Activated naive CD4-positive, alpha-beta T cell treated with anti-CD3 and anti-CD28 coated beads, Interleukin-2, amount 50 U/mL, for 24 hours (primary cell): ENCODE data around the gene MDM2.
"Not testable (repeated sequence)": the region's sequence is repeated elsewhere in the genome, so short reads cannot be mapped to it uniquely, and the experiment has no call there.

Source experiments
- H3K27ac Mint-ChIP-seq: one replicate; pipeline ENCODE4 v1.8.0; 2021; ENCODE audit warnings: mild to moderate bottlenecking, mixed read lengths
- H3K27me3 Mint-ChIP-seq: one replicate; pipeline ENCODE4 v1.8.0; 2021; ENCODE audit warnings: mixed read lengths
- H3K36me3 Mint-ChIP-seq: one replicate; pipeline ENCODE4 v1.8.0; 2021; ENCODE audit warnings: mixed read lengths
- H3K4me1 Mint-ChIP-seq: one replicate; pipeline ENCODE4 v1.8.0; 2021; ENCODE audit warnings: mixed read lengths
- H3K4me3 Mint-ChIP-seq: one replicate; pipeline ENCODE4 v1.8.0; 2021; ENCODE audit warnings: mild to moderate bottlenecking, mixed read lengths
- H3K9me3 Mint-ChIP-seq: one replicate; pipeline ENCODE4 v1.8.0; 2021; ENCODE audit warnings: mixed read lengths

The MDM2 gene

GRCh38 chr12:68863886-68864454, 56.0 kb downstream of the MDM2 start:
- not testable (repeated sequence) for H3K4me1 Mint-ChIP-seq, H3K36me3 Mint-ChIP-seq, H3K9me3 Mint-ChIP-seq, H3K27me3 Mint-ChIP-seq
- Mint-ChIP-seq H3K4me3 (peak overlapping the region; percentile 11), H3K27ac (peak overlapping the region; percentile 19)

DNA sequence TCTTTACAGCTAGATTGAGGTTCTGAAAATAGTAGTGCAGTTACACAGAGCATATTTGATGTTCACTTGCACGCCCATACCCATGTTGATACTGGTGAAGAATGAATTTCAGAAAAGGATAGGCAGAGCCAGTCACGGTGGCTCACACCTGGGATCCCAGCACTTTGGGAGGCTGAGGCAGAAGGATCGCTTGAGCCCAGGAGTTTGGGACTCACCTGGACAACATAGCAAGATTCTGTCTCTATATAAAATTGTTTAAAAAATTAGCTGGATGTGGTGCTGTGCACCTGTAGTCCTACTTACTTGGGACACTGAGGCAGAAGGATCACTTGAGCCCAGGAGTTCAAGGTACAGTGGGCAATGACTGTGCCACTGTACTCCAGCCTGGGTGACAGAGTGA, 56.6 kb downstream of the MDM2 start:
- Mint-ChIP-seq H3K4me3 (no peak overlapping the region), H3K27ac (no peak overlapping the region), H3K36me3 (peaks cover 9% of the 10 kb centered on the region), H3K4me1 (peaks cover 7% of the 10 kb centered on the region), H3K9me3 (no peaks in the 10 kb centered on the region), H3K27me3 (no peaks in the 10 kb centered on the region)

- peak overlapping the region; percentile 2 for H3K27ac Mint-ChIP-seq
- H3K9me3 Mint-ChIP-seq, result no peaks in the 10 kb centered on the region
- no peaks in the 10 kb centered on the region for H3K27me3 Mint-ChIP-seq
- H3K4me1 Mint-ChIP-seq, result peaks cover 7% of the 10 kb centered on the region
- H3K36me3 Mint-ChIP-seq, result peaks cover 7% of the 10 kb centered on the region
- no peak overlapping the region for H3K4me3 Mint-ChIP-seq
These were observed 57.6 kb downstream of the MDM2 start for GRCh38 chr12:68865399-68866164.

- Mint-ChIP-seq H3K4me3 (no peak overlapping the region), H3K27ac (peak overlapping the region; percentile 46), H3K36me3 (peaks cover 10% of the 10 kb centered on the region), H3K9me3 (no peaks in the 10 kb centered on the region), H3K4me1 (peaks cover 7% of the 10 kb centered on the region), H3K27me3 (no peaks in the 10 kb centered on the region)
These were observed 59.0 kb downstream of the MDM2 start for GRCh38 chr12:68866950-68867349.

DNA sequence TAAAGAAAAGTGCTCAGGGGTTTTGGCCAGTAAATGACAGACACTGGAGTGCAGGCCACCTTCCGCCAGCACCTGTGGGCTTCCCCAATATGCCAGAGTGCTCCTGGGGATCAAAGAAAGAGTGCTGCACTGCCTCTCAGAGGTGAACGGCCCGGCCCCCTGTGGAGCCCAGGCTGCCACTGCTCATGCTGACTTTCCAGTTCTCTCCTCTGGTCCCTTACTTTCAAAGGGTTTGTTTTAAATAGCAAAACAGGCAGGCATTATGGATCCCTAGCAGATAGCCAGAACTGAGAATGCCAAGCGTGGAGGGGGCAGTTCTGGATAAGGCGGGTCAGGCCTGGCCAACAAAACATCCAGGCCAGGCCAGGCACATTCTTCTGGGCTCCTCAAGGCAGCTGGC, 59.6 kb downstream of the MDM2 start:
- Mint-ChIP-seq H3K9me3 (no peaks in the 10 kb centered on the region), H3K27me3 (no peaks in the 10 kb centered on the region), H3K27ac (no peak overlapping the region), H3K4me3 (no peak overlapping the region), H3K36me3 (peaks cover 10% of the 10 kb centered on the region), H3K4me1 (peaks cover 7% of the 10 kb centered on the region)

DNA sequence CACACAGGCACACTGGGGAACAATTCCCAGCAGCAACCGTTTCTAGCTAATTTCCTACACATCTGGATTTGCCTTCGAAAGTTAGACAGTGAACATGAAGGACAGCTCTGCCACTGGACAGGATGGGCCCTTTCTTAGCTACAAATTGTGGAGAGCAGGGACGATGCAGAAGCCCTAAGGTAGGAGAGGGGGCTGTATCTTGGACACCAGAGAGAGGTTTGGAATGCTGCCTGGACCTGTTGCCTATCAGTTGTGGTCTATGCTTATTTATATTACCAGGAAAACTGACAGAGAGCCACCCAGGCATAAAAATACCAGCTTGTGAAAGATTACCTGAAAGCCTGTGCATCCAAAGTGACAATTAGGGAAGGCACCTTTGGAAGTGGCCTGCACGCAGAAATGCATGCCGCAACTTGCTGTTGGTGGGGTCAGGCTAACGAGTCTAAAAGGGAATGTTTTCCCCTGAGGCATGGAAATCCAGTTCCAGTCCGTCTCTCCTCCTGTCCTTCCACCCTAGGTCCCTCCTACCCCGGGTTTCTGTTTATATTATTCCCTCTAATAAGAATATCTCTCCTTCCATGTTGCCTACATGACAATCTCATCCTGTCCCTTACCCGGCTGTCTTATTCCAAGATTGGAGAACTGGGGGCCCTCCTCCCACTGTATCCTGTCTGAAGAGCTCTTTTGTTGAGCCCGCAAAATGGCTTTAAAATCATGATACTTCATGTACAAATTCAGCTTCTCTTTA, 60.2 kb downstream of the MDM2 start:
- Mint-ChIP-seq H3K9me3 (no peaks in the 10 kb centered on the region), H3K4me3 (no peak overlapping the region), H3K36me3 (peaks cover 10% of the 10 kb centered on the region), H3K4me1 (peaks cover 7% of the 10 kb centered on the region), H3K27me3 (no peaks in the 10 kb centered on the region), H3K27ac (no peak overlapping the region)

DNA sequence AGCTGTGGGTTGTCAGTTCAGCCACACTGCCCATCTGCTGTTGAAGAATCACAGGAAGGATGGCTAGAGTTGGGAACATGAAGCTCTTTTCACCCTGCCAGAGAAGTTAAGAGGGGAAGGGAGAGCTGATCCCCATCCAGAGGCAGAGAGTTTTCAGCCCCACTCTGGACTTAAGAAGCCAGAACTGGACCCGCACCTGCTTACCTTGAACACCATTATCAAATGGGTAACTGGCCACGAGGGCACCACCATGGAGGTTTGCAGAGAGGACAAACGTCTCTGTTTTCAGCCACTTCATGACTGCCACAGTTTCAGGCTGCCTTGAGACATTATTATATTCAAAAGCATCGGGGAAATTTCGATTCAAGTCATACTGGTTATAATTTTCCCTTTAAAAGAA, 62.0 kb downstream of the MDM2 start:
- H3K4me1 Mint-ChIP-seq, result peaks cover 7% of the 10 kb centered on the region
- no peaks in the 10 kb centered on the region for H3K9me3 Mint-ChIP-seq

DNA sequence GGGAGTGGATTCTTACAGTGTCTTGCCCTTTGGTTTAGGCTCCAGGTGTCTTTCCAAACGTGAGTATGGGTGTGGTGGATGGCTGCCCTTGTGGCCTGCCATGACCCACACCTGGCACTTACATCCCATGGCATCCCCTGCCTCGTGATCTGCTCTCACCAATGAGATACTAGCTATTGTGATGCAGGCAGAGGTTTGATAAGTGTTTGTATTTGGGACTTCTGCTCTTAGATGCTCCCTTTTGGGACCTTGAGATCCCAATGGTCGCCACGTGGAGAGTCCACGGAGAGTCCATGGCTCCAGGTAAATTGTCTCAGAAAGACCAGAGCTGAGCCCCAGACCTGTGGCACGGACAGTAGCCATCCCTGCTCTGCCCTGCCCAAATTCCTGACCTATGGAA, 62.5 kb downstream of the MDM2 start:
- Mint-ChIP-seq H3K9me3 (no peaks in the 10 kb centered on the region), H3K27me3 (no peaks in the 10 kb centered on the region), H3K36me3 (peaks cover 12% of the 10 kb centered on the region), H3K27ac (no peak overlapping the region), H3K4me3 (no peak overlapping the region), H3K4me1 (peaks cover 6% of the 10 kb centered on the region)

More for the DNA sequence above, 62.0 kb downstream of the MDM2 start:
- Mint-ChIP-seq H3K4me3 (no peak overlapping the region), H3K36me3 (peaks cover 12% of the 10 kb centered on the region), H3K27me3 (no peaks in the 10 kb centered on the region), H3K27ac (no peak overlapping the region)

- H3K36me3 Mint-ChIP-seq, result peaks cover 12% of the 10 kb centered on the region
These were observed 63.4 kb downstream of the MDM2 start for GRCh38 chr12:68871396-68871795.

DNA sequence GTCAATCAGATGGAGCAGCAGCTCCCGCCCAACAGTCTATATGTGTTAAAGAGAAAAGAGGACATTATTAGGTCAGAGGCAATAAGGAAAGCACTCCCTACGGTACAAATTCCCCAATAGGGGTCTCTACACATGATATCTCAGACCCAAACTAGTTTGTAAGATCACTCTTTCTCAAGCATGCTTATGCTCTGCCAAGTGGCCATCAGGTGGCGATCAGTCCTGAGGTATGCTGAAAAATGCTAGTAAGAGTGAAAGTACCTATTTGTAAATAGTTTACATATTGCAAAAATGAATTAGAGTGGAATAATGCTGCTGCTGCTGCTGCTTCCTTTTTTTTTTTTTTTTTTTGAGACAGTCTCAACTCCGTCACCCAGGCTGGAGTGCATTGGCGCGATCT, 63.9 kb downstream of the MDM2 start:
- Mint-ChIP-seq H3K27me3 (no peaks in the 10 kb centered on the region), H3K4me1 (no peaks in the 10 kb centered on the region), H3K9me3 (no peaks in the 10 kb centered on the region), H3K27ac (no peak overlapping the region), H3K4me3 (no peak overlapping the region), H3K36me3 (peaks cover 14% of the 10 kb centered on the region)

More at GRCh38 chr12:68871396-68871795, 63.4 kb downstream of the MDM2 start:
- no peaks in the 10 kb centered on the region for H3K27me3 Mint-ChIP-seq
- H3K27ac Mint-ChIP-seq, result peak overlapping the region; percentile 81
- H3K4me3 Mint-ChIP-seq, result no peak overlapping the region
- no peaks in the 10 kb centered on the region for H3K4me1 Mint-ChIP-seq
- H3K9me3 Mint-ChIP-seq, result no peaks in the 10 kb centered on the region

DNA sequence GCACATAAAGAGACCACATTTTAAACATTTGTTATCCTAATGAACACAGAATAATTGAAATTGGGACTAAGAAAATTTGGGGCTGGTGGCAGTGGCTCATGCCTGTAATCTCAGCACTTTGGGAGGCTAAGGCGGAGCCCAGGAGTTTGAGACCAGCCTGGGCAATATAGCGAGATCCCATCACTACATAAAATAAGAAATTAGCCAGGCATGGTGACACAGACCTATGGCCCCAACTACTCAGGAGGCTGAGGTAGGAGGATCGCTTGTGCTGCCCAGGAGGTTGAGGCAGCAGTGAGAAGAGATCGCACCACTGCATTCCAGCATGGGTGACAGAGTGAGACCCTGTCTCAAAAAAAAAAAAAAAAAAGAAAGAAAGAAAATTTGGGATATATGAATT, 65.3 kb downstream of the MDM2 start:
- H3K9me3 Mint-ChIP-seq, result peaks cover under 1% of the 10 kb centered on the region
- H3K4me1 Mint-ChIP-seq, result no peaks in the 10 kb centered on the region
- no peak overlapping the region for H3K4me3 Mint-ChIP-seq
- no peak overlapping the region for H3K27ac Mint-ChIP-seq
- peaks cover 14% of the 10 kb centered on the region for H3K36me3 Mint-ChIP-seq
- H3K27me3 Mint-ChIP-seq, result no peaks in the 10 kb centered on the region

GRCh38 chr12:68876461-68876860, 68.5 kb downstream of the MDM2 start:
- H3K27ac Mint-ChIP-seq, result no peak overlapping the region
- H3K4me3 Mint-ChIP-seq, result no peak overlapping the region
- H3K9me3 Mint-ChIP-seq, result peaks cover 4% of the 10 kb centered on the region
- no peaks in the 10 kb centered on the region for H3K27me3 Mint-ChIP-seq
- H3K4me1 Mint-ChIP-seq, result no peaks in the 10 kb centered on the region
- H3K36me3 Mint-ChIP-seq, result peaks cover 15% of the 10 kb centered on the region

DNA sequence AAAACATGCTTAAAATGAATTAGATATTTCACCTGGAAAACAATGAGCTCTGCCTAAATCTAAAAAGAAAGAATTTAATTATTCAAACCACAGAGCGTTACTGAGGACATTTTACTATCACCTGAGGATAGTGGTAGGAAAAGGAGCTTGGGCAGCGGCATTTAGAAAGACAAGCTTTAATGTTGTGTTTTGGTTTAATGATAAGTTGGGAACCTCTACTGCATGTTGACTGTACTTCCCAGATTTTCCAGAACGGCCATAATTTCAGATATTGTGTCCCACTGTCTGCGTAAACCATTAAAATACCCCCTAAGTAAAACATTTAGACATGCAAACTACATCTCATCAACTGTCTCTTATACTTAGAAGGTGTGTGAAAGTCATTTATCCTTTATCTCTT, 69.6 kb downstream of the MDM2 start:
- H3K4me1 Mint-ChIP-seq, result no peaks in the 10 kb centered on the region
- peaks cover 4% of the 10 kb centered on the region for H3K9me3 Mint-ChIP-seq
- H3K36me3 Mint-ChIP-seq, result peaks cover 15% of the 10 kb centered on the region
- H3K27me3 Mint-ChIP-seq, result no peaks in the 10 kb centered on the region
- H3K27ac Mint-ChIP-seq, result no peak overlapping the region
- H3K4me3 Mint-ChIP-seq, result no peak overlapping the region

- Mint-ChIP-seq H3K4me3 (no peak overlapping the region), H3K36me3 (peaks cover 15% of the 10 kb centered on the region), H3K27me3 (no peaks in the 10 kb centered on the region), H3K9me3 (peaks cover 4% of the 10 kb centered on the region), H3K4me1 (no peaks in the 10 kb centered on the region), H3K27ac (no peak overlapping the region)
These were observed 70.3 kb downstream of the MDM2 start for GRCh38 chr12:68878283-68878682.

GRCh38 chr12:68878846-68879245, 70.9 kb downstream of the MDM2 start:
- Mint-ChIP-seq H3K36me3 (peaks cover 15% of the 10 kb centered on the region), H3K4me3 (no peak overlapping the region), H3K27me3 (no peaks in the 10 kb centered on the region), H3K4me1 (no peaks in the 10 kb centered on the region), H3K9me3 (peaks cover 4% of the 10 kb centered on the region), H3K27ac (no peak overlapping the region)

GRCh38 chr12:68880660-68881325, 72.8 kb downstream of the MDM2 start:
- H3K4me3 Mint-ChIP-seq, result no peak overlapping the region
- no peak overlapping the region for H3K27ac Mint-ChIP-seq
- H3K36me3 Mint-ChIP-seq, result peaks cover 12% of the 10 kb centered on the region
- H3K9me3 Mint-ChIP-seq, result peaks cover 4% of the 10 kb centered on the region
- H3K27me3 Mint-ChIP-seq, result no peaks in the 10 kb centered on the region
- no peaks in the 10 kb centered on the region for H3K4me1 Mint-ChIP-seq
